HL-60 (cell line): Measurements from ENCODE around the gene FGF14.

Experiments used
- DNase-seq, 2 experiments: peaks; one replicate each; pipeline ENCODE4 v3.0.0-alpha.2; 2010 to 2020; ENCODE audit warnings: low read depth in 1 of 2, low spot score in 1 of 2
- H3K27ac ChIP-seq: fragments of 250-450 bp; sonication (Bioruptor Pico); replicated peaks from 2 replicates; pipeline ENCODE4 v1.5.1; 2020; ENCODE audit warnings: mild to moderate bottlenecking, moderate library complexity
- H3K27me3 ChIP-seq: fragments of 250-450 bp; sonication (Bioruptor Pico); 2 replicates; pipeline ENCODE4 v1.5.1; 2021; ENCODE audit warnings: mild to moderate bottlenecking, moderate library complexity; ENCODE audit not compliant: insufficient read depth, poor library complexity, severe bottlenecking
- H3K4me3 ChIP-seq: replicated peaks from 2 replicates; pipeline ENCODE4 v1.5.1; 2011; ENCODE audit warnings: mild to moderate bottlenecking, control low read depth, low read length; ENCODE audit not compliant: insufficient read depth
- GABPA ChIP-seq: IDR thresholded peaks from 2 replicates; pipeline ENCODE4 v1.6.1; 2012; ENCODE audit warnings: low read depth
- POLR2AphosphoS5 ChIP-seq: IDR thresholded peaks from 2 replicates; pipeline ENCODE4 v1.6.1; 2012; ENCODE audit warnings: low read depth
- REST ChIP-seq: IDR thresholded peaks from 2 replicates; pipeline ENCODE4 v1.6.1; 2012; ENCODE audit warnings: low read depth; ENCODE audit not compliant: insufficient replicate concordance
- SPI1 ChIP-seq: IDR thresholded peaks from 2 replicates; pipeline ENCODE4 v1.6.1; 2012; ENCODE audit warnings: low read depth, mild to moderate bottlenecking, borderline replicate concordance
- TF ChIP-seq, protein P1 (sequence below): IDR thresholded peaks from one replicate; pipeline ENCODE4 v1.5.1; 2011; ENCODE audit warnings: low read length, control low read depth, inconsistent platforms; ENCODE audit not compliant: insufficient read depth

Gene FGF14

DNA sequence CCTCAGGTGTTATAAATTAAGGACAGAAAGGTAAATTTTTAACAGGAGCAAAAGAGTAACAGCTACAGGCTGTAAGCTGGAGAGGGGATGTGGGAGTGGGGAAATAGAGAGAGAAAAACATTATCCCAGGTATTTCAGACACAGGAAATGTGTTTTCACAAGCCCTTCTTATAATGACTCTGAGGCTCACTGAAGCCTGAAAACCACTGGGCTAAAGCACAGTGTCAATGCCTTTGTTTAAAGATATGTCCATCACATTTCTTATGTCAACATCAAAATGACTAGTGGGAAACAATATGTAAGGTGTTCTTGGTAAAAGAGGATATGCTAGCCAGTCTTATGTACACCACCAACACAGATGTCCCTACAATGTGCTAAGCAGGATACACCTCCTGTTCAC is 365.9 kb downstream of the FGF14 start:
- Histone ChIP-seq H3K4me3 (no peak overlapping the region), H3K27ac (no peak overlapping the region), H3K27me3 (no peaks in the 10 kb centered on the region)
- TF ChIP-seq SPI1 (no peak), POLR2AphosphoS5 (no peak), REST (no peak), GABPA (no peak)
- TF ChIP-seq, protein P1, sequence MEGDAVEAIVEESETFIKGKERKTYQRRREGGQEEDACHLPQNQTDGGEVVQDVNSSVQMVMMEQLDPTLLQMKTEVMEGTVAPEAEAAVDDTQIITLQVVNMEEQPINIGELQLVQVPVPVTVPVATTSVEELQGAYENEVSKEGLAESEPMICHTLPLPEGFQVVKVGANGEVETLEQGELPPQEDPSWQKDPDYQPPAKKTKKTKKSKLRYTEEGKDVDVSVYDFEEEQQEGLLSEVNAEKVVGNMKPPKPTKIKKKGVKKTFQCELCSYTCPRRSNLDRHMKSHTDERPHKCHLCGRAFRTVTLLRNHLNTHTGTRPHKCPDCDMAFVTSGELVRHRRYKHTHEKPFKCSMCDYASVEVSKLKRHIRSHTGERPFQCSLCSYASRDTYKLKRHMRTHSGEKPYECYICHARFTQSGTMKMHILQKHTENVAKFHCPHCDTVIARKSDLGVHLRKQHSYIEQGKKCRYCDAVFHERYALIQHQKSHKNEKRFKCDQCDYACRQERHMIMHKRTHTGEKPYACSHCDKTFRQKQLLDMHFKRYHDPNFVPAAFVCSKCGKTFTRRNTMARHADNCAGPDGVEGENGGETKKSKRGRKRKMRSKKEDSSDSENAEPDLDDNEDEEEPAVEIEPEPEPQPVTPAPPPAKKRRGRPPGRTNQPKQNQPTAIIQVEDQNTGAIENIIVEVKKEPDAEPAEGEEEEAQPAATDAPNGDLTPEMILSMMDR: no peak
- no peak for DNase-seq

- H3K27me3 ChIP-seq: no peaks in the 10 kb centered on the region
- no peak overlapping the region for H3K27ac ChIP-seq
- DNase-seq: no peak
- no peak overlapping the region for H3K4me3 ChIP-seq
- TF ChIP-seq GABPA (no peak), REST (no peak), POLR2AphosphoS5 (no peak), SPI1 (no peak)
- TF ChIP-seq, protein P1: no peak
These were observed 368.0 kb downstream of the FGF14 start for GRCh38 chr13:102033857-102034331.

DNA sequence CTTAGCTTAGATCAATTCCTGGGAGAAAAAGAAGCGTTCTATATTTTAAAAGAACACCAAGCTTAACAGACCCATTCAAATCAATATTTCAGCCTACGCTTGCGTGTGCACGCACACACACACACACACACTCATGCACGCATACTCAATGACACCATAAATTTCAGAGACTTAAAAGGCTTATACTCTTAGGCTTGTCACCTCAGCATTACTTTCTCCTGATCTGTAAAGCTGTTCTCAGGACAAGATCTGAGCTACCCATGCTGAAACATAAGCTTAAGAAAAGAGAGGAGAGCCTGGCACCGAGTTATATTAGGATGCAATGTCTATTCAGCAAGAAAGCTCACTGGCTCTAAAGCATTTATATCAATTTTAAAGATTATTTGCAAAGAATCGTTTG is 368.5 kb downstream of the FGF14 start:
- Histone ChIP-seq H3K4me3 (no peak overlapping the region), H3K27me3 (no peaks in the 10 kb centered on the region), H3K27ac (no peak overlapping the region)
- TF ChIP-seq REST: no peak
- no peak for TF ChIP-seq POLR2AphosphoS5
- no peak for TF ChIP-seq GABPA
- no peak for DNase-seq

DNA sequence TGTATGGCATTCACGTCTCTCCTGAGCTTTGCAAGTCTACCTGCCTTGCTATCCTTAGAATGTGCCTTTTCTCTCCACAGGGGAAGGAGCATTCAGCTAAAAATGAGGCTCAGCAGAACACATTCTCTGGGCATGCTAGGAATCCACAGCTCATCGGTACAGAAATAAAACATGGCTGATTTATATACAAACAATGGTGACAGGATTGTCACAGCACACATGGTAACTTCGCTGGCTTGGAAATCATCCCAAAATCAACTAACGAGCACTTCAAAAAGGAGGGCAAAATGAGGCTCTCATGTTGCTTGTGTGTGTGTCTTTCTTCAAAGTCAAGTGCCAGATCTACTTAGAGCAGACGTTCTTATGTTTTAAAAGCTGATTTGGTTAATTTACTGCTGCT is 373.0 kb downstream of the FGF14 start:
- Histone ChIP-seq H3K27me3 (no peaks in the 10 kb centered on the region), H3K4me3 (no peak overlapping the region), H3K27ac (no peak overlapping the region)
- TF ChIP-seq GABPA (no peak), SPI1 (no peak), REST (no peak), POLR2AphosphoS5 (no peak)
- TF ChIP-seq, protein P1: no peak
- no peak for DNase-seq
